Astrocyte of the cerebellum (primary cell): ENCODE data around the gene ADGRL4.

Source experiments
- DNase-seq: peaks from one replicate; pipeline ENCODE4 v3.0.0-alpha.2; 2011; ENCODE audit warnings: low read depth
- H3K4me3 ChIP-seq: 2 replicates; pipeline ENCODE4 v1.5.1; 2011; ENCODE audit warnings: mild to moderate bottlenecking, low read depth, low read length, moderate library complexity
- in situ Hi-C: cut with HindIII; loops from 2 replicates; pipeline ENCODE4 v1.10.0; 2017; ENCODE audit warnings: low sequenced_read_pairs
- TF ChIP-seq, protein P1 (sequence below): IDR thresholded peaks from 2 replicates; pipeline ENCODE4 v1.5.1; 2012; ENCODE audit warnings: low read length, low read depth, moderate library complexity, mild to moderate bottlenecking; ENCODE audit errors: missing control alignments

Gene ADGRL4

DNA sequence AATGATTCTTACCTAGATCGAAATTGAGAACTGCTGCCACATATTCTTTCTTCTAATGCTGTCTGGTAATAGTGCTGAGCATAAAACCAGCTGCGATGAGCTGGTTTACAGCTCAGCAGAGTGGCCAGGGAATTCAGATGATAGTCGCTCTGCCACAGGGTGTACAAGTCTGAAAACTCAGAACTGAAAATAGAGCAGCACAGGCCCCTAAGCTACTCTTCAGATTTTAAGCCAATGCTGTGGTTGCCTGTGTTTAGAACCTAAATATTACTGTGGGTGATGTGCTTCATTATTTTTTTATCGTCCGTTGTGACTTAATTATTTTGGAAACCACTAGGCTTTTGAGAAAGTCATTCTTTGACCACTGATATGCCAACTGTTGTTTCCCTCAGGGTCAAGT is 152.0 kb downstream of the ADGRL4 start:
- no peak for DNase-seq
- TF ChIP-seq, protein P1, sequence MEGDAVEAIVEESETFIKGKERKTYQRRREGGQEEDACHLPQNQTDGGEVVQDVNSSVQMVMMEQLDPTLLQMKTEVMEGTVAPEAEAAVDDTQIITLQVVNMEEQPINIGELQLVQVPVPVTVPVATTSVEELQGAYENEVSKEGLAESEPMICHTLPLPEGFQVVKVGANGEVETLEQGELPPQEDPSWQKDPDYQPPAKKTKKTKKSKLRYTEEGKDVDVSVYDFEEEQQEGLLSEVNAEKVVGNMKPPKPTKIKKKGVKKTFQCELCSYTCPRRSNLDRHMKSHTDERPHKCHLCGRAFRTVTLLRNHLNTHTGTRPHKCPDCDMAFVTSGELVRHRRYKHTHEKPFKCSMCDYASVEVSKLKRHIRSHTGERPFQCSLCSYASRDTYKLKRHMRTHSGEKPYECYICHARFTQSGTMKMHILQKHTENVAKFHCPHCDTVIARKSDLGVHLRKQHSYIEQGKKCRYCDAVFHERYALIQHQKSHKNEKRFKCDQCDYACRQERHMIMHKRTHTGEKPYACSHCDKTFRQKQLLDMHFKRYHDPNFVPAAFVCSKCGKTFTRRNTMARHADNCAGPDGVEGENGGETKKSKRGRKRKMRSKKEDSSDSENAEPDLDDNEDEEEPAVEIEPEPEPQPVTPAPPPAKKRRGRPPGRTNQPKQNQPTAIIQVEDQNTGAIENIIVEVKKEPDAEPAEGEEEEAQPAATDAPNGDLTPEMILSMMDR = no peak
- in situ Hi-C loops = no loop called here
- H3K4me3 ChIP-seq = no peak overlapping the region

DNA sequence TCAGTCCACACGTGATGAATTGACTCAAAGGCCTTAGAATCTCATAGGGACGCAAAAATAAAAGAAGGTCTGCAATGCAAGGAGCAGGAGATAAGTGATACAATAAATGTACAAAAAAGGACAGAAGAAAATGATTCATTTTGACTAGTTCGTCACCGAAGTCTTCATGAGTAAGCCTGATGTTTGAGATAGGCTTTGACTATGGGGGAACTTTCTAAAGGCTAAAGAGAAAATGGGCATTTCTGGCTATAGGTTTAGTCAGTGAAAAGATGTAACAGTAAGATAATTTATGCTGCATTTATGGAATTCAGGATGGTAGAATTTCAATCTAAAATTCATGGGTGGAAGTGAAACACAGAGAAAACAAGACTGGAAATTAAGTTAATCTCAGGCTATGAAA is 163.0 kb downstream of the ADGRL4 start:
- DNase-seq = no peak
- TF ChIP-seq, protein P1 = no peak
- H3K4me3 ChIP-seq = no peak overlapping the region
- in situ Hi-C loops = no loop called here

DNA sequence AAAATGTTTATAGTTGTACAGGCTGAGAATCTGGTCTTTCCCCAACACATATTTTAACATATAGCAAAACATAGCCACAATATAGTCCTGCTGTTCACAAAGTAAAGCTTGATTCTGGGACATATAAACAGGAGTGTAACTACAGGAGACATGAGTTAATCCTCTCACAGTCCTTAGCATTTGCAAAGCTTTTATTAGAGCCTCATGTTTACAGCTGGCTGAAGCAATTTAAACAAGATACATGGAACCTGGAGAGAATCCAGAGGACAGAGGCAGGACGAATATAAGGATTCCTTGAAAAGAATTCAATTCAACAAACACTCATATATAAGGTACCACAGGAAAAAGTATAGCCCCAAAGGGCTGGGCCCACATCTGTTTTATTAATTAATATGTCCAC is 163.4 kb downstream of the ADGRL4 start:
- in situ Hi-C loops = no loop called here
- DNase-seq = no peak
- no peak overlapping the region for H3K4me3 ChIP-seq
- TF ChIP-seq, protein P1 = no peak

DNA sequence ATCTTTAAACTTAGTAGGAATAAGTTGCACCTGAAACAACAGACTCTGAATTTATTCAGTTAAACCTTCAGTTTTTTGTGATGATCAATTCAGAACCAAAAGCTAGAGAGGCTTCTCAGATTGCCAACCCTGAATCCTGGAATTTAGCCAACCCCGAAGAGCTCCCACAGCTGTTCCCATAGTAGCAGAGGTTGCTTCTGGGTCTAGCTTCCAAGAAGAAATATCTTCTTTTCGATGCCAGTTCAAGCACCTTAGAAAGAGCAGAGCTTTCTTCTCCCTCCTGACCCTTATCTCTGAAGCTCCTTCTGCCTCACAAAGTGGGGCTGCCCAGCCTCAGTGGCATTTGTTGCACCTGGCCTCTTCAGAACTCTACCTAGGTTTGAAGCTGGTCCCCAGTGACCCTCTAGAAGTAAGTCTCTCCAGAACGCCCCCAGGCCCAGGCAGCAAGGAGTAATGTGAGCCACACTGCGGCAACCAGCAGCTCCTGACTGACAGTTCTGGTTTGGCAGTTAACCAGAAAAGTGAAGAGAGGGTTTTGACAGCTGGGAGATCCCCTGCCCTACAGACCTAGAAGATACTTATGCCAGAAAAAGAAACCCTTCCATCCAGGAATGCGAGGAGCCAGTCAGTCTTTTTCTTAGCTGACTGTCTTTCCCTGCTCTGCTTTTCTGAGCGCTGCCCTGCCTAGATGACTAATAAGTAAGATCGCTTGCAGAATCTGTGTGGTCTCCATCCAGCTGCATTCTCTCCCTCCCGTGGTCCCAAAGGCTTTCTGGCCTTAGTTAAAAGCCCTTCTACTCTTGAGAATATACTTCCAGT is 165.9 kb downstream of the ADGRL4 start:
- peak; percentile 78 for DNase-seq
- TF ChIP-seq, protein P1 = no peak
- H3K4me3 ChIP-seq = no peak overlapping the region
- in situ Hi-C loops = no loop called here
